WI38 (cell line): ENCODE measurements around the gene INPP4B.

ENCODE experiments used
- H3K4me3 ChIP-seq: 2 replicates; pipeline ENCODE4 v1.5.1; 2011; ENCODE audit warnings: low read depth, mild to moderate bottlenecking, control low read depth, low read length
- TF ChIP-seq, protein P1 (sequence below): IDR thresholded peaks from 2 replicates; pipeline ENCODE4 v1.5.1; 2012; ENCODE audit warnings: low read depth, mild to moderate bottlenecking, control low read depth, low read length

INPP4B gene

DNA sequence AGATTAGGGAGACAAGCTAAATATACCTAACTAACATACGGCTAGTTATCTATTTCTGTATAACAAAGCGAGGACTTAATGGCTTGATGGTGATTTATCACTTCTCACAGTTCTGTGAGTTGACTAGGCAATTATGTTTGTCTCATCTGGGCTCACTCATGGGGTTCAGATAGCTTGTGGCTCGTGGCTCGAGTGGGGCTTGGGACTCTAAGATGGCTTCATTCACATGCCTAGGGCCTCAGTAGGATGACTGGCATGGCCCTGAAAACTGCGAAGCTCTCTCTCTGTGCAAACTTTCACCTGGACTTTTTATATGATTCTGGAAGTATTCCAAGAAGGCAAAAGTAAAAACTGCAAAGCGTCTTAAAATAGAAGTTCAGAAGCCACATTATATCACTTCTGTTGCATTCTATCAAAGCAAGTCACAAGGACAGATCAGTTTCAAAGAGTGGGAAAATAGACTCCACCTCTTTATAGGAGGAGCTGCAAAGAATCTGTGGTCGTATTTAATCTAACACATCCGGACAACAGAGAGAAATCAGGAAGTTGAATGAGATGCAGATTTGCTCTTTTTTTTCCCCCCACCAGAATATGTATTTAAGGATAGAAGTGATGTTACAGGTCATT, 491.2 kb downstream of the INPP4B start:
- H3K4me3 ChIP-seq = no peak overlapping the region
- TF ChIP-seq, protein P1, sequence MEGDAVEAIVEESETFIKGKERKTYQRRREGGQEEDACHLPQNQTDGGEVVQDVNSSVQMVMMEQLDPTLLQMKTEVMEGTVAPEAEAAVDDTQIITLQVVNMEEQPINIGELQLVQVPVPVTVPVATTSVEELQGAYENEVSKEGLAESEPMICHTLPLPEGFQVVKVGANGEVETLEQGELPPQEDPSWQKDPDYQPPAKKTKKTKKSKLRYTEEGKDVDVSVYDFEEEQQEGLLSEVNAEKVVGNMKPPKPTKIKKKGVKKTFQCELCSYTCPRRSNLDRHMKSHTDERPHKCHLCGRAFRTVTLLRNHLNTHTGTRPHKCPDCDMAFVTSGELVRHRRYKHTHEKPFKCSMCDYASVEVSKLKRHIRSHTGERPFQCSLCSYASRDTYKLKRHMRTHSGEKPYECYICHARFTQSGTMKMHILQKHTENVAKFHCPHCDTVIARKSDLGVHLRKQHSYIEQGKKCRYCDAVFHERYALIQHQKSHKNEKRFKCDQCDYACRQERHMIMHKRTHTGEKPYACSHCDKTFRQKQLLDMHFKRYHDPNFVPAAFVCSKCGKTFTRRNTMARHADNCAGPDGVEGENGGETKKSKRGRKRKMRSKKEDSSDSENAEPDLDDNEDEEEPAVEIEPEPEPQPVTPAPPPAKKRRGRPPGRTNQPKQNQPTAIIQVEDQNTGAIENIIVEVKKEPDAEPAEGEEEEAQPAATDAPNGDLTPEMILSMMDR = no peak

DNA sequence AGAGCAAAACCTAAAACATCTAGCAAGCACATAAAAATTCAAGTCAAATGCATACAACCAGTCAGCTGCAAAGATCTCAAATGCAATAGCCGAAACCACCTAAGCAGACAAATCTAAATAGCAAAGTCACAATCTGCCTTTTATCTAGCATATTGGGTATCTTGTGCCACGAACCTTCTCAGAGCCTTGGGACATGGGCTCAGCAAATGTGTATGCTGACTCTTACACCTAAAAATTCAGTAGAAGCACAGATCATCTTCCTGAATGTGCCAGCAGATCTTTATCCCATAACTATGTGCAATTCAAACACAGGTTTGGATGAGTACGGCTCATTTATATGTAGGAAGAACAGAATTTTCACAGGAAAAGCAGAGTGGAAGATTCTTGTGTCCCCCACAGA, 492.1 kb downstream of the INPP4B start:
- TF ChIP-seq, protein P1 = no peak
- H3K4me3 ChIP-seq = no peak overlapping the region

DNA sequence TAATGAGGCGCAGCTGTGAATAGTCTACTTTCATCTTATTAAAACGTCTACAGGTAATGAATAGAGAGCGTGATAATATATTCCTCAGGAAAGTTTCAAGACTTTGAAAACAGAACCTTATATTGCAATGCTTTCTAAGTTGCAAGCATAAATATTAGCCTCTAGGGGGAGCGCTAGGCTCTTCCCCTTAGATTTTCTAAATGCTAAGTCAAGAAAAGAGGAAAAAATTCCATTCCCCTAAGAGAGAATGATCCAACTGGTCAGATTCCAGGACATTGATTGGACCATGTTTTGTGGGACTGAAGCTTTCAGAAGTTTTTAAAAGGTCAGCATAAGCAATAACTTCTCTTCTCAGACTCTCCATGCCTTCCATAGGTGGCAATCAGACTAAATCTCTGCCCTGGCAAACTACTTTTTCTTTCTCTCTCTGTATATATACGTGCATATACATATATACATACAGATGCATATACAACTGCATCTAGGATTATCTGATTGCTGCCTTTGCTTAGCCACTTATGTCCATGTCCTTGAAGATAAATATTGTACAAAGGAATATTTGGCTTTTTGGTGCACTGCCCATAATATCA, 492.9 kb downstream of the INPP4B start:
- TF ChIP-seq, protein P1 = peak; percentile 45; the same call in 1 of the 2 replicates
- no peak overlapping the region for H3K4me3 ChIP-seq

DNA sequence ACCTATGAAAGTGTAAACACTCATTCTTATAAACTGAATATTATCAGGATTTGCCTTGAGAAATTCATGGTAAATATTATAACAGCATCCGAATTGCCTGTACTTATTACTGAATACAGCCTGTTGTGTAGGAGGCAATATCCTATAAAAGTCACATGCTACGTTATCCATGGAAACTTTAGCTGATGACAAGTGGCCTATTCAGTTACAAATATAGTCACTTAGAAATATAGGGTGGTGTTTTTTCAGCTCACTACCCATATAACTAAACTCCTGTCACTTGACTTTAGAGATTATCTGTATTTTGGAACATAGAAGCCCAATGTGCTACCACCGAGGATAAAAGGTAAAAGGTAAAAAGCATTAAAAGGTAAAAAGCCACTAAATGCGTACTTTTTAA, 493.4 kb downstream of the INPP4B start:
- TF ChIP-seq, protein P1 = no peak
- no peak overlapping the region for H3K4me3 ChIP-seq

DNA sequence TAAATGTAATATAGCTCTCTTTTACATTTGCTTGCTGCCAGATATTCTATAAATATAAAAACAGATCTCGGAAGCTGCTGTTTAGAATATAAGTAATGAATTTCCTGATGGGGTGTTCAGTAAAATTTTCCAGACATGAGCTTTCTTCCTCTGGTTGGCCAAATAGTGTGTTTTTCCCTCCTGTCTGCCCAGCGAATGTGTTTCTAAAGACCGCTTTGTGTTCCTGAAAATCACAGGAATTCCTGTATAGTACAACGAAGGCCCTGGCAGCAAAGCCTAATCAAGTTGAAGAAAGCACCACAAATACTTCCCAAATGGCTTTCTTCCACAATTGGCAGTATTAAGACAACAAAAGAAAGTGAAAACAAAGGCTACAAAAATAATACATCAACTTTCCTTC, 494.1 kb downstream of the INPP4B start:
- peak overlapping the region; percentile 27; the same call in 1 of the 2 replicates for H3K4me3 ChIP-seq
- TF ChIP-seq, protein P1 = no peak

DNA sequence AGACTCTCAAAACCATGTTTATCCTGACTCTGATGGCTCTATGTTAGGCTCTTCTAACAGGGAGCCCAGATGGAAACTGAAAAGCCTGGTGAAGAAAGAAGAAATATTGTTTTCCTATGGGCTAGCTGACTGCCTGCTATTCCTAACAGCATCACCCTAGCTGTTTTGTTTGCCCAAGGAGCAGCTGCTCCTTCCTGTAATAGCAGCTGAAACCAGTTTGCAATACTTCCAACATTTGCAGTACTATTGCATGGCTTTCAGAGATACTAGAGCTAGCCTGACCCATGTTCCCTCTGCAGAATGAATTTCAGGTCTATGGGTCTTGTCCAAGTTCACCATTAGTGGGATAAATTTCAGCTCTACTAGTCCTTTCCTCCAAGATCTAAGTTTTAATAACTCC, 495.2 kb downstream of the INPP4B start:
- TF ChIP-seq, protein P1 = no peak
- H3K4me3 ChIP-seq = no peak overlapping the region

DNA sequence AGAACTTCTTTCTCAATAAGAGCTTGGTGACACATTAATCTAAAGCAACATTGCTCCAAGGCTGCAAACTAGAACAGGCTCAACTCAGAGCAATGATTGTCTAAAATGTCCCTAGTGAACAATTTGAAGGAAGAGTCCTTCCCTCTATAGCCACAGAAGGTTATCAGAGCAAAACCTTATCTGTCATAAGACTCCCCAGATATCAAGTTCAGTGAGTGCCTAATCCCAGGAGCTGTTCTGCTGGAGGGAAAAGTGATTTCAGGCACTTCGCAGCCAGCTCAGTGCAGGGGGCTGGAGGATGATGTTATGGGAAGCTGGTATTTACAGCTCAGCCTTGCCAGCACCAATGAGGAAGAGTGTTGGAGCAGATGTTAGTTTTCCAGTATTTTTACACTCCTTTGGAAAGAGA, 497.5 kb downstream of the INPP4B start:
- TF ChIP-seq, protein P1 = no peak
- H3K4me3 ChIP-seq = no peak overlapping the region
